BLaER1 (cell line): ENCODE data around the gene PDE11A.
A peak's percentile ranks its signal among the peaks of the same experiment; 100 is the strongest.
"Not testable (repeated sequence)": the region's sequence is repeated elsewhere in the genome, so short reads cannot be mapped to it uniquely, and the experiment has no call there.

Source experiments
- H3K27ac ChIP-seq: shearing (Covaris generic); formaldehyde crosslinking; 2 replicates; pipeline ENCODE4 v1.8.1; 2022
- H3K27me3 ChIP-seq: shearing (Covaris generic); formaldehyde crosslinking; 2 replicates; pipeline ENCODE4 v1.8.1; 2022
- H3K36me3 ChIP-seq: shearing (Covaris generic); formaldehyde crosslinking; 2 replicates; pipeline ENCODE4 v1.8.1; 2022
- H3K4me1 ChIP-seq: shearing (Covaris generic); formaldehyde crosslinking; 2 replicates; pipeline ENCODE4 v1.8.1; 2022
- H3K4me2 ChIP-seq: shearing (Covaris generic); formaldehyde crosslinking; 2 replicates; pipeline ENCODE4 v1.8.1; 2022
- H3K4me3 ChIP-seq: shearing (Covaris generic); formaldehyde crosslinking; 2 replicates; pipeline ENCODE4 v1.8.1; 2022
- H3K9ac ChIP-seq: shearing (Covaris generic); formaldehyde crosslinking; 2 replicates; pipeline ENCODE4 v1.8.1; 2022
- H3K9me3 ChIP-seq: shearing (Covaris generic); formaldehyde crosslinking; 2 replicates; pipeline ENCODE4 v1.8.1; 2022
- H4K20me1 ChIP-seq: shearing (Covaris generic); formaldehyde crosslinking; 2 replicates; pipeline ENCODE4 v1.8.1; 2022
- Cebpa-rat ChIP-seq: shearing (Covaris generic); IDR thresholded peaks from 2 replicates; pipeline ENCODE4 v1.8.1; 2022

The PDE11A gene

DNA sequence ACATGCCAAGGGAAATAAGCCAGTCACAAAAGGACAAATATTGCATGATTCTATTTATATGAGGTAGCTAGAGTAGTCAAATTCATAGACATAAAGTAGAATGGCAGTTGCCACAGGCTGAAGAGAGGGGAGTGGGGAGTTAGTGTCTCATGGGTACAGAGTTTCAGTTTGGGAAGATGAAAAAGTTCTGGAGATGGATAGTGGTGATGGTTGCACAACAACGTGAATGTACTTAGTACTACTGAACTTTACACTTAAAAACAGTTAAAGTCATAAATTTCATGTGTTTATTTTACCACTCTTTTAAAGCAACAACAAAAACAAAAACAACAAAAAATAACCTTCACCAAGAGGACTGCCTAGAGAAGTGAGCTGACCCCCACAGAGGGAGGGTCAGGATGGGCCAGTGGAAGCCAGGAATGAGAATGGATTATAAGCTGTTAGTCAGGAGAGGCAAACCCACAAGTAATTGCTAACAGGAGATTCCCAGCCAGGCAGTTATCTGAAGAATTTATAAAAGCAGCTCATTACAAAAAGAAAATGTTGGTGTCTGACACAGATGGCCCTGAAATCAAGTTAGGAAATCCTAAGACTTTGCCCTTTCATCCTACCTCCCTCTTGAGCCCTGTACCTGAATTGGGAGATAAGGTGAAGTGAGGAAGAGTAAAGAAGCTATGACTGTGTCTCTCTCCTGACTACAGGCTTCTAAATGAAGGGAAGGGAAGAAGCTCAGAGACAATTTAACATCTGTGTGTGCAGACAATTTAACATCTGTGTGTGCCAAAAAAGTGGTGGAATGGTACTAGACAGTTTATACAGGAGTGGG is 263.4 kb downstream of the PDE11A start:
- H4K20me1 ChIP-seq, result no peaks in the 10 kb centered on the region
- no peak overlapping the region for H3K9ac ChIP-seq
- no peak overlapping the region for H3K4me3 ChIP-seq
- no peaks in the 10 kb centered on the region for H3K36me3 ChIP-seq
- no peaks in the 10 kb centered on the region for H3K4me1 ChIP-seq
- H3K9me3 ChIP-seq, result 0 out of 2 replicates have a peak, but pooled peaks cover 6% of the 10 kb centered on the region
- TF ChIP-seq Cebpa-rat, result no peak
- H3K27ac ChIP-seq, result no peak overlapping the region
- no peaks in the 10 kb centered on the region for H3K27me3 ChIP-seq
- no peak overlapping the region for H3K4me2 ChIP-seq

GRCh38 chr2:177806025-177806424 is 266.6 kb downstream of the PDE11A start:
- Histone ChIP-seq H3K4me1 (no peaks in the 10 kb centered on the region), H3K9ac (no peak overlapping the region), H3K4me3 (no peak overlapping the region), H3K9me3 (0 out of 2 replicates have a peak, but pooled peaks cover 6% of the 10 kb centered on the region), H3K4me2 (no peak overlapping the region), H3K27me3 (no peaks in the 10 kb centered on the region), H3K36me3 (no peaks in the 10 kb centered on the region), H3K27ac (no peak overlapping the region), H4K20me1 (no peaks in the 10 kb centered on the region)
- no peak for TF ChIP-seq Cebpa-rat

- H4K20me1 ChIP-seq, result no peaks in the 10 kb centered on the region
- no peaks in the 10 kb centered on the region for H3K4me1 ChIP-seq
- H3K4me3 ChIP-seq, result no peak overlapping the region
- no peak overlapping the region for H3K9ac ChIP-seq
- no peaks in the 10 kb centered on the region for H3K9me3 ChIP-seq
- H3K36me3 ChIP-seq, result no peaks in the 10 kb centered on the region
- H3K27me3 ChIP-seq, result no peaks in the 10 kb centered on the region
- H3K4me2 ChIP-seq, result no peak overlapping the region
- no peak for TF ChIP-seq Cebpa-rat
- no peak overlapping the region for H3K27ac ChIP-seq
Observed at GRCh38 chr2:177799531-177799930, 273.0 kb downstream of the PDE11A start.

DNA sequence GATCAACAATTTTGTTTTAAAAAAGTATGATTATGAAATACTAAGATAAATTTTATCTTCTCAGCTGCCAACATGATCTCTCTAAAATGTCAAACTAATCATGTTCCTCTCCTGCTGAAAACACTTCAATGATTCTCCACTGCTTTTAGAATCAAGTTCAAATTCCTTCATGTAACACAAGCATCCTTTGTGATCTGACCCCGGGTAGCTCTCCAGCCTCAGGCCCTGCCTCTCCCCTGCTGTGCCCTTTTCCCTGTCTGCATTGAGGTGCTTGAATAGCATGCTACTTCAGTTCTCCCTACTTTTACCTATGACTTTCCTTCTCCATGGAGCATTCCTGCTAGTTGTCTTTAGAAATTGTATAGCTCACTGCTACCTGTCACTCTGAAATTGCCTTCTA is 274.8 kb downstream of the PDE11A start:
- Histone ChIP-seq H3K4me2 (no peak overlapping the region), H3K27ac (no peak overlapping the region), H3K4me1 (no peaks in the 10 kb centered on the region), H3K36me3 (no peaks in the 10 kb centered on the region), H4K20me1 (no peaks in the 10 kb centered on the region), H3K9ac (no peak overlapping the region), H3K4me3 (no peak overlapping the region), H3K9me3 (no peaks in the 10 kb centered on the region), H3K27me3 (no peaks in the 10 kb centered on the region)
- TF ChIP-seq Cebpa-rat, result no peak

DNA sequence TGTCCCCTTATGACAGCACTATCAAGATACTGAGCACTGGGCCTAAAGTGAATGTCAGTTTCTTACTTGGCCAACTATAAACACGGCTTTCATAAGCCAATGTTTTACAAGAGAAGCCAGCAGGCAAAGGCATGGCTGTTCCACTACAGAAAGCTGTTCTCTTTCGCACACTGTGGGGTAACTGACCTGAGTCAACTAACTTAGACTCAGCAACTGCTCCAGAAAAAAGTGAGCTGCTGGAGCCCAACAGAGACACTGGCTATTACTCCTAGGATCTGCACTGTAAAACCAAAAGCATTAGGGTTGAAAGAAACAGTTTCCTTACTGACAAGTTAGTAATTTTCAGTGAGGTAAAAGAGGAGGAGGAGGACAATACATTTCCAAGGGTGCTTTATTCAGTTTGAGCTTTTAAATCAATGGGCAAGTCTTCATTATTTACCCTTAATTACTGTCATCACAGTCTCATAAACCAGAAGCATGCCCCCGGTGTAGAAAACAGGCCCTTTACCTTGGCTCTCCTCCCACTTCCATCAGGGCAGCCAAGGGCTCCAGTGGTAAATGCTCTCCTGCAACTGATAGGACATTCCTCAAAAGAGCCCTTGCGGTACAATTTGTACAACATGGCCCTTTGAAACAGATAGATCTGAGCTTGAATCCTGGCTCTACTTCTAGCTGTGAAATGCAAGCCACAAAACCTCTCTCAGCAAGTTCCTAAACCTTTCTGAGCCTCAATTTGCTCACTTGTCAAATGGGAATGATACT is 275.7 kb downstream of the PDE11A start:
- H3K27me3 ChIP-seq, result no peaks in the 10 kb centered on the region
- H3K27ac ChIP-seq, result no peak overlapping the region
- no peaks in the 10 kb centered on the region for H3K9me3 ChIP-seq
- no peaks in the 10 kb centered on the region for H3K36me3 ChIP-seq
- H3K4me3 ChIP-seq, result no peak overlapping the region
- no peaks in the 10 kb centered on the region for H4K20me1 ChIP-seq
- no peak overlapping the region for H3K9ac ChIP-seq
- no peaks in the 10 kb centered on the region for H3K4me1 ChIP-seq
- TF ChIP-seq Cebpa-rat, result no peak
- no peak overlapping the region for H3K4me2 ChIP-seq

- no peak overlapping the region for H3K4me2 ChIP-seq
- no peak for TF ChIP-seq Cebpa-rat
- H3K9ac ChIP-seq, result no peak overlapping the region
- no peaks in the 10 kb centered on the region for H3K27me3 ChIP-seq
- no peaks in the 10 kb centered on the region for H3K4me1 ChIP-seq
- no peaks in the 10 kb centered on the region for H4K20me1 ChIP-seq
- H3K27ac ChIP-seq, result no peak overlapping the region
- H3K36me3 ChIP-seq, result no peaks in the 10 kb centered on the region
- H3K4me3 ChIP-seq, result no peak overlapping the region
- no peaks in the 10 kb centered on the region for H3K9me3 ChIP-seq
Observed at GRCh38 chr2:177796011-177796410, 276.6 kb downstream of the PDE11A start.

- H3K27me3 ChIP-seq, H3K27ac ChIP-seq, H4K20me1 ChIP-seq, H3K36me3 ChIP-seq, H3K4me3 ChIP-seq, H3K9me3 ChIP-seq, H3K9ac ChIP-seq, H3K4me2 ChIP-seq: not testable (repeated sequence)
- H3K4me1 ChIP-seq, result peaks cover 11% of the 10 kb centered on the region
Observed at GRCh38 chr2:177785143-177785542, 287.4 kb downstream of the PDE11A start.

DNA sequence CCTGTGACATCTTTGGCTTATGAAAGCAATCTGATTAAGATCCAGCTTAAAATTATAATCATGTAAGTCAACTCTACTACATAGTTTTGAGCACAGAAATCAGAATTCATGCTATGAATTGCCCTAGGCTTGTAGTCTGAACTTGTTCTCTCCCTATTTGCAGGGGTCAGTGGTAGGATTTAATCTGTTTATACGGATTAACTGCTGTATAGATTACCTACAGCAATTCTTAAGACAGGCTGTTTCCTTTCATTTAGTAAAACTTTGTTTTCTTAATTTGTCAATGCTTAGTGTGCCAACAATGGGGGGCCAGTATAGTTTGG is 287.9 kb downstream of the PDE11A start:
- no peak overlapping the region for H3K4me2 ChIP-seq
- no peaks in the 10 kb centered on the region for H4K20me1 ChIP-seq
- H3K27ac ChIP-seq, result no peak overlapping the region
- peaks cover 11% of the 10 kb centered on the region for H3K4me1 ChIP-seq
- no peaks in the 10 kb centered on the region for H3K9me3 ChIP-seq
- no peaks in the 10 kb centered on the region for H3K27me3 ChIP-seq
- no peak for TF ChIP-seq Cebpa-rat
- H3K36me3 ChIP-seq, result no peaks in the 10 kb centered on the region
- no peak overlapping the region for H3K4me3 ChIP-seq
- H3K9ac ChIP-seq, result no peak overlapping the region

DNA sequence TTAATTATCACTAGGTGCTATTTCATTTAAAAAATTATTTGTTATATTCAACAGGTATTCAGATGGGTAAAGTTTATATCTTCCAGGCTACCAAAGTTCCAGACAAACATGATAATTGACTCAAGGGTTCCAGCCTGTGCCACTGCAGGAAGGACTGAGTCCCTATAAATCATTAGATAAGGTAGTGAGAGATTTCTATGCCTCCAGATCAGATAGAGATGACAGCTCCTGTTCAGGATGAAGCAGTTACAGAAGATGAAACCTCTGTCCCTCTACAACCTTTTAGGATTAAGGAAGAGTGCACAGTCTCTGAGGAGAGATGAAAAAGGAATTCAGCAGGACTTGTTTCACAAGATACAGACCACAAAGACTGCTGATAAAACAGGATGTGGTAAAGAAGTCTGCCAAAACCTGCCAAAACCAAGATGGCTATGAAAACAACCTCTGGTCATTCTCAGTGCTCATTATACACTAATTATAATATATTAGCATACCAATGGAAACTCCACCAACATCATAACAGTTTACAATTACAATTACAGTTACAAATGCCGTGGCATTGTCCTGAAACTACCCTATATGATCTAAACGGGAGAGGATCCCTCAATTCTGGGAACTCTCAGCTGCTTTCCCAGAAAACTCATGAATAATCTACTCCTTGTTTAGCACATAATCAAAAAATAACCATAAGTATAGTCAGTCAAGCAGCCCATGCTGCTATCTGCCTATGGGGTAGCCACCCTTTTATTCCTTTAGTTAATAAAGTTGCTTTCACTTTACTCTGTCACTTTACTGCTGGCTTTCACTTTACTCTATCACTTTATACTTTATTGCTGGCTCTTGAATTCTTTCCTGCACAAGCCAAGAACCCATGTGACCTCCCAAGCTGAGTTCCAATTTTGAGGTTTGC is 288.5 kb downstream of the PDE11A start:
- TF ChIP-seq Cebpa-rat, result no peak
- 0 out of 2 replicates have a peak overlapping the region, but pooled peaks have one; percentile 11 for H3K4me2 ChIP-seq
- H3K9me3 ChIP-seq, result no peaks in the 10 kb centered on the region
- no peak overlapping the region for H3K27ac ChIP-seq
- H3K9ac ChIP-seq, result no peak overlapping the region
- peaks cover 11% of the 10 kb centered on the region for H3K4me1 ChIP-seq
- H3K36me3 ChIP-seq, result no peaks in the 10 kb centered on the region
- H3K4me3 ChIP-seq, result no peak overlapping the region
- no peaks in the 10 kb centered on the region for H4K20me1 ChIP-seq
- no peaks in the 10 kb centered on the region for H3K27me3 ChIP-seq

DNA sequence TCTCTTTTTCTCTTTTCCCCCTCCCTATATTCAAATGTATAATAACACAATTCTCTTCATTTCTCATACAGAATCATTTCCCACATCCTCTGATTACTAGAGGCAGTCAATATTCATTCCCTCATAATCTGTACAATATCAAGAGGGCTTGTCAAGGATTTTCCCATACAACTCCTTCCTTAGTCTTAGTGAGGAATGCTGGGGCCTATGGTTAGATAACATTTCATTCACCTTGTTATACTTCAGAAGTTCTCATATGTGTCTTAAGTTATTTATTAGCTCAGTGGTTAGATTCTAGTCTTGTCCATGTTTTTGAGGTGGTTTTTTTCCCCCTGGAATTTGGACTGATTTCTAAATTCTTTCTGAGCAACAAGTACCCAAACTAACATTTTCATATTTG is 289.5 kb downstream of the PDE11A start:
- Histone ChIP-seq H3K4me1 (peaks cover 11% of the 10 kb centered on the region), H3K27ac (no peak overlapping the region), H3K27me3 (no peaks in the 10 kb centered on the region), H4K20me1 (no peaks in the 10 kb centered on the region), H3K9me3 (no peaks in the 10 kb centered on the region), H3K36me3 (no peaks in the 10 kb centered on the region), H3K4me2 (no peak overlapping the region), H3K4me3 (no peak overlapping the region), H3K9ac (no peak overlapping the region)
- TF ChIP-seq Cebpa-rat, result no peak
